Measurements from ENCODE around the gene EFNB1.

Gene EFNB1

GRCh38 chrX:68889249-68889648 lies 60.4 kb downstream of the EFNB1 start:
- DNase-seq (ENCODE audit: low read depth), result no peak
